Body of pancreas (tissue), 4 donors: Measurements from ENCODE around the gene CFH. TPM values are rescaled to one million over a fixed set of nuclear protein-coding genes. Genes with fewer than 3 reads are reported as not detected.

Experiments
- ATAC-seq: fragments of 150-250 bp; one replicate; pipeline ENCODE4 v1.9.1; 2016
- DNase-seq, 4 donors: peaks; one replicate each; pipeline ENCODE4 v3.0.0-alpha.2; 2019
- H3K27ac ChIP-seq, 4 donors: fragments of 200-600 bp; sonication (generic); 1 replicate in 3 of 4; 2 replicates in 1 of 4; pipeline versions ENCODE4 v1.5.1 to v1.6.1; 2016 to 2019; ENCODE audit warnings: mild to moderate bottlenecking in 1 of 4, mixed read lengths in 1 of 4, moderate library complexity in 1 of 4
- H3K27me3 ChIP-seq, 2 donors: fragments of 200-600 bp; sonication (generic); one replicate each; pipeline ENCODE4 v1.6.0; 2016; ENCODE audit warnings: mild to moderate bottlenecking in 1 of 2
- H3K36me3 ChIP-seq, 2 donors: fragments of 200-600 bp; sonication (generic); replicated peaks in 1 of 2; 2 replicates each; pipeline ENCODE4 v1.5.1; 2016; ENCODE audit warnings: low read depth in 2 of 2; ENCODE audit not compliant: insufficient read depth in 1 of 2
- H3K4me1 ChIP-seq: fragments of 200-600 bp; sonication (generic); one replicate; pipeline ENCODE4 v1.6.0; 2016
- H3K4me3 ChIP-seq, 2 donors: fragments of 200-600 bp; sonication (generic); 1 replicate in 1 of 2; 2 replicates in 1 of 2; pipeline ENCODE4 v1.5.1; 2016 to 2019
- H3K9me3 ChIP-seq, 3 donors: fragments of 200-600 bp; sonication (generic); 1 replicate in 2 of 3; 2 replicates in 1 of 3; pipeline ENCODE4 v1.5.1; 2016
- POLR2A ChIP-seq, 3 donors: fragments of 450-650 bp; IDR thresholded peaks; one replicate each; pipeline ENCODE4 v1.6.1; 2016; ENCODE audit warnings: antibody characterized with exemption in 3 of 3, mild to moderate bottlenecking in 2 of 3
- WGBS, 2 donors: methylation state at CpG; one replicate each; pipeline ENCODE4 v1.1.5; 2017; 5-methylcytosine and 5-hydroxymethylcytosine counted together
- intact Hi-C: fragments of 100-400 bp; cut with DNase I; formaldehyde crosslinking; loops from one replicate; pipeline ENCODE4 v1.15.1; 2023
- total RNA-seq, 2 donors: library from RNA; depleted of rRNA; stranded (reverse); fragments of >200 nt; gene quantifications; one replicate each; pipeline ENCODE4 v1.1.0, GENCODE V29; 2016
- TF ChIP-seq, protein P1 (sequence below), 7 experiments: fragments of 450-650 bp in 4 of 7; fragments of 200-600 bp in 3 of 7; sonication (generic) in 3 of 7; IDR thresholded peaks; one replicate each; pipeline ENCODE4 v1.5.1; 2016 to 2019; ENCODE audit warnings: antibody characterized with exemption in 7 of 7

The CFH gene
- total RNA-seq, 2 donors from 2014 or later, result 12.2 to 46.7 TPM

DNA sequence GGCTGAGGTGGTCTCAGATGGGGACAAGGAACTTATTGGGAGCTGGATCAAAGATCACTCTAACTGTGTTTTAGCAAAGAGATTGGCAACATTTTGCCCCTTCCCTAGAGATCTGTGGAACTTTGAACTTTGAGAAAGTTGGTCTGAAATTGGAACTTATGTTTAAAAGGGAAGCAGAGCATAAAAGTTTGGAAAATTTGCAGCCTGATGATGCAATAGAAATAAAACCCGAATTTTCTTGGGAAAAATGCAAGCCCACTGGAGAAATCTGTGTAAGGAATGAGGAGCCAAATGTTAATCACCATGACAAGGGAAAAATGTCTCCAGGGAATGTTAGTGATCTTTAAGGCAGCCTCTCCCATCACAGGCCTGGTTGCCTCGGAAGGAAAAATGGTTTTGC is 17.2 kb downstream of the CFH start:
- WGBS, 2 donors, result 35 to 54% methylated on average over 2 of the region's 2 CpGs

DNA sequence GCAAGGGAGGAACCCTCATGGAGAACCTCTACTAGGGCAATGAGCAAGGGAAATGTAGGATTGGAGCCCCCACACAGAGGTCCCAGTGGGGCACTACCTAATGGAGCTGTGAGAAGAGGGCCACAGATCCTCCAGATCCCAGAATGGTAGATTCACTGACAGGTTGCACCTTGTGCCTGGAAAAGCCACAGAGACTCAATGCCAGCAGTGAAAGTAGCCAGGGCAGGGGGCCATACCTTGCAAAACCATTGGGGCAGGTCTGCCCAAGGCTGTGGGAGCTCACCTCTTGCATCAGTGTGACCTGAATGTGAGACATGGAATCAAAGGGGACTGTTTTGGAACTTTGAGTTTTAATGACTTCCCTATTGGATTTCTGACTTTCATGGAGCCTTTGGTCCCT is 17.9 kb downstream of the CFH start:
- Histone ChIP-seq H3K4me3 (no peak overlapping the region), H3K9me3 (no peaks in the 10 kb centered on the region), H3K36me3 (no peaks in the 10 kb centered on the region), H3K27me3 (no peaks in the 10 kb centered on the region), H3K4me1 (no peaks in the 10 kb centered on the region), H3K27ac (no peak overlapping the region)
- DNase-seq, result no peak
- intact Hi-C loops, result no loop called here
- no peak for ATAC-seq
- no peak for TF ChIP-seq POLR2A (IDR thresholded peaks at IDR 0.05)
- TF ChIP-seq, protein P1, sequence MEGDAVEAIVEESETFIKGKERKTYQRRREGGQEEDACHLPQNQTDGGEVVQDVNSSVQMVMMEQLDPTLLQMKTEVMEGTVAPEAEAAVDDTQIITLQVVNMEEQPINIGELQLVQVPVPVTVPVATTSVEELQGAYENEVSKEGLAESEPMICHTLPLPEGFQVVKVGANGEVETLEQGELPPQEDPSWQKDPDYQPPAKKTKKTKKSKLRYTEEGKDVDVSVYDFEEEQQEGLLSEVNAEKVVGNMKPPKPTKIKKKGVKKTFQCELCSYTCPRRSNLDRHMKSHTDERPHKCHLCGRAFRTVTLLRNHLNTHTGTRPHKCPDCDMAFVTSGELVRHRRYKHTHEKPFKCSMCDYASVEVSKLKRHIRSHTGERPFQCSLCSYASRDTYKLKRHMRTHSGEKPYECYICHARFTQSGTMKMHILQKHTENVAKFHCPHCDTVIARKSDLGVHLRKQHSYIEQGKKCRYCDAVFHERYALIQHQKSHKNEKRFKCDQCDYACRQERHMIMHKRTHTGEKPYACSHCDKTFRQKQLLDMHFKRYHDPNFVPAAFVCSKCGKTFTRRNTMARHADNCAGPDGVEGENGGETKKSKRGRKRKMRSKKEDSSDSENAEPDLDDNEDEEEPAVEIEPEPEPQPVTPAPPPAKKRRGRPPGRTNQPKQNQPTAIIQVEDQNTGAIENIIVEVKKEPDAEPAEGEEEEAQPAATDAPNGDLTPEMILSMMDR (IDR thresholded peaks at IDR 0.05), result no peak

More for the DNA sequence above, 17.2 kb downstream of the CFH start:
- intact Hi-C loops, result no loop called here
- no peaks in the 10 kb centered on the region for H3K27me3 ChIP-seq
- no peak for DNase-seq
- no peak overlapping the region for H3K4me3 ChIP-seq
- H3K4me1 ChIP-seq, result no peaks in the 10 kb centered on the region
- no peak for ATAC-seq
- TF ChIP-seq, protein P1 (IDR thresholded peaks at IDR 0.05), result no peak
- no peak for TF ChIP-seq POLR2A (IDR thresholded peaks at IDR 0.05)
- H3K27ac ChIP-seq, result no peak overlapping the region
- H3K9me3 ChIP-seq, result no peaks in the 10 kb centered on the region
- H3K36me3 ChIP-seq, result no peaks in the 10 kb centered on the region

DNA sequence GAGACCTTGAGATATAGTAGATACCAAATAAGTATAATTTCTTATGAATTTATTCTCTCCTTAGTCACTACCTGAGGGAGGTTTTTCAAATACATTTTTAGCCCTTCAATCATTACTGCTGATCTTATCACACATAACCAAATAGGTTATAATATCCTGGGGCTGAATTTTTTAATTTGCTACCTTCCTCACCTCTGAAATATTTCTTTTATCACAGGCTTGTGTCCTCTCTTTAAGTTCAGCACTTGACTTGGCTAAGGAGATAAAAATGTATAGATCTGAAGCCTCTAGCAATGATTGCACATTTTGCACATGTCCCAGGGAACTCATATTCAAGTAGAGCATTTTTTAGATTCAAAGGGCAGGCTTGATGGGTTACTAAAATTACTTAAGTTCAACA is 23.1 kb downstream of the CFH start:
- Histone ChIP-seq H3K27me3 (no peaks in the 10 kb centered on the region), H3K27ac (no peak overlapping the region), H3K9me3 (no peaks in the 10 kb centered on the region), H3K4me3 (no peak overlapping the region), H3K4me1 (no peaks in the 10 kb centered on the region), H3K36me3 (no peaks in the 10 kb centered on the region)
- intact Hi-C loops, result no loop called here
- DNase-seq (no peak), ATAC-seq (no peak)
- TF ChIP-seq POLR2A (IDR thresholded peaks at IDR 0.05), result no peak
- TF ChIP-seq, protein P1 (IDR thresholded peaks at IDR 0.05), result no peak

DNA sequence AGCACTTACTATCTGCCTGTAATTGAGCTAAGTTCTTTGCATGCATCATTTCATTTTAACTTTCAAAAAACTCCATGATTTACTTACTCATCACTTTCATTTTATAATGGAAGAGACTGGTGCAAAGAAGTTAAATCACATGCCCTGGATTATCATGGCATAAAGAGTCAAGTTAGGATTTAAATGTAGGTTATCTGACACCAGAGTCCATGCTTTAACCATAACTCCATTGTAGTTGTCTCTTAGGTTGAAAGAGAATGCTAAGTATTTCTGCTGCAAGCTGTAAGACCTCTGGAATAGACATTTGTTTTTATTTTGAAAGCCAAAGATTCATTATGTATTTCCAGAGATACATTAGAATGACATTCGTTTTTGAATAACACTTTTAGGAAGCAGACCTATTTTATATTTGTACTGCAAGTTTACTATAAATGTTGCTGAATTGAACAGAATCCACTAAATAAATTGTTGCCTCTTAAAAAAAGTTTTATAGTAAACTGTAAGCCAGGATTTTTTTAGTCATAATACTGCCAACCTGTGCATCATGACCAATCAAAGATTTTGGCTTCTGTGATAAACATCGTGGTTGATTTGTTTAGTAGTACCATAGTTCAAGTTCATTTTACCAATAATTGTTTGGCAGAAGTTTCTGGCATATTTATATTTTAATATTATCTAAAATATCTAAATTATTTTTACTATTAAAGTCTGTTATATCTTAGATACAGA is 26.1 kb downstream of the CFH start:
- ATAC-seq (no peak), DNase-seq (no peak)
- TF ChIP-seq, protein P1 (IDR thresholded peaks at IDR 0.05), result no peak
- TF ChIP-seq POLR2A (IDR thresholded peaks at IDR 0.05), result no peak
- no peak overlapping the region for H3K27ac ChIP-seq
- no peaks in the 10 kb centered on the region for H3K27me3 ChIP-seq
- no peaks in the 10 kb centered on the region for H3K4me1 ChIP-seq
- intact Hi-C loops, result no loop called here
- 36 to 42% methylated on average over 2 of the region's 2 CpGs for WGBS, 2 donors
- H3K9me3 ChIP-seq, result no peaks in the 10 kb centered on the region
- no peaks in the 10 kb centered on the region for H3K36me3 ChIP-seq
- H3K4me3 ChIP-seq, result no peak overlapping the region

DNA sequence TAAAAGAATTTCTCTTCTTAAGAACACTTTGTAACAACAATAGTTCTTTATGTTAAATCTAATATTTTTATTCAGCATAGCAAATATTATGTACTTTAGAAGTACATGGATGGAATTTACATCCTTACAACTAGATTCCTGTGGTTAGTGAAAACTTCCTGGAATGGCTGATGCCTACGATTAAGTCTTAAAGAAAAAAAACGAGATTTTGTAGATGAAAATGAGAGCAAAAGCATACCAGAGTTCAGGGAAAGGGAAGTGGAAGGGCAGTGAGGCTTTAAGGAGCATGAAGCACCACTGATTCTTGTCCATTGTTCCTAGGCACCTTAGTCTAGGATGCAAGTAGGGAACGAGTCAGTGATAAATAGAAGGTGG is 26.7 kb downstream of the CFH start:
- no peak overlapping the region for H3K4me3 ChIP-seq
- H3K27ac ChIP-seq, result no peak overlapping the region
- no peaks in the 10 kb centered on the region for H3K27me3 ChIP-seq
- intact Hi-C loops, result no loop called here
- TF ChIP-seq POLR2A (IDR thresholded peaks at IDR 0.05), result no peak
- TF ChIP-seq, protein P1 (IDR thresholded peaks at IDR 0.05), result no peak
- WGBS, 2 donors, result 31 to 32% methylated on average over 3 of the region's 3 CpGs
- ATAC-seq (no peak), DNase-seq (no peak)
- no peaks in the 10 kb centered on the region for H3K36me3 ChIP-seq
- no peaks in the 10 kb centered on the region for H3K9me3 ChIP-seq
- no peaks in the 10 kb centered on the region for H3K4me1 ChIP-seq
